NCI-H446 (cell line): ENCODE measurements around the gene MED13L.

Experiments
- DNase-seq, 2 experiments: peaks; one replicate each; lab custom pipeline; 2025; lab: John Stamatoyannopoulos, UW

The MED13L gene

DNA sequence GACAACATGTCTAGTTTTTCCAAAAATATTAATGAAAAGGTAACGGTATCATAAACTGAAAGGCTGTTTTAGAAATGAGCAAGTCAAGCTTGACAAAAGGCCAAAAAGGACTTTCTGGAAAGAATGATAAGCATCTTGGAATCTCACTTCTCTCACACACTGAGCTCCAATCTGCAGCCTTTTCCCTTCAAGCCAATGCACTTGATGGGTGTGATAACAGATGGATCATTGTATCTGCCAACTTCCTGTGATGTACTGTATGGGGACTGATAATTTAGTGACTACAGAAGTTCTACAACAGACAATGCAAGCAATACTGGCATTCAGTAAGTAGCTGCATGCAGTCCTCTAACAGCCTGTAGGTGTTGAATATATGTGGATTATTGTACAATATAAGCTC is 147.1 kb downstream of the MED13L start:
- peak; percentile 69 to 83 for DNase-seq

DNA sequence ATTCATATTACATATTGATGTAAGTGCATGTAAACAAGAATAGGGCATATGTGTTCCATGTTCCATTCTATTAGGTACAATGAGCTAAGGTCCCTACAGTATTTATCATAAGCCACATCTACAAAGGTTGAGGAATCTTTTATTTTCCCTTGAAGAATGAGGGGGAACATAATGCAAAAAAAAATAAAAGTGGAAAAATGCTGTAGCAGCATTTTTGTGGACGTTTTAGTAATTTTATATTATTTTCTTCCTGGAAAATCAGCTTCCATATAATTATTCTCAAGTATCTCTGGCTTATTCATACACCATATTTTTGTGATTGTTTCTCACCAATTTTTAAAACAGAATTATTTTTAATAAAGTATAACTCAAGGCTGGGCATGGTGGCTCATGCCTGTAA is 148.7 kb downstream of the MED13L start:
- no peak for DNase-seq

DNA sequence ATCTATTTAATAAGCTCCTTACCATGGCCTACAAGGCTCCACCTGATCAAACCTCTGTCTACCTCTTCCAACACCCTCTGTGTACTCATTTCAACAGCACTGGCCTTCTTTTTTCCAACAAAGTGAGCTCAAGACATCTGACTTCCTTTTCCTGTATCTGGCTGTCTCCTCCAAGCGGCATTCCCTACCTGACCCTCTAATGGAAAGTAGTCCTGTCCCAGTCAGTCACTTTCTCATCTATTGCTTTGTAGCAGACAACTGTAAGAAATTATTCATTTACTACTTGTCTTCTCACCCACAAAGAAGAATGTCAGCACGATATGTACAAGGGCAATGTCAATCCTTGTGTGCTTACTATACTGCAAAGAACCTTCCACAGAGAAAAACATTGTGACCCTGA is 149.6 kb downstream of the MED13L start:
- DNase-seq = no peak

DNA sequence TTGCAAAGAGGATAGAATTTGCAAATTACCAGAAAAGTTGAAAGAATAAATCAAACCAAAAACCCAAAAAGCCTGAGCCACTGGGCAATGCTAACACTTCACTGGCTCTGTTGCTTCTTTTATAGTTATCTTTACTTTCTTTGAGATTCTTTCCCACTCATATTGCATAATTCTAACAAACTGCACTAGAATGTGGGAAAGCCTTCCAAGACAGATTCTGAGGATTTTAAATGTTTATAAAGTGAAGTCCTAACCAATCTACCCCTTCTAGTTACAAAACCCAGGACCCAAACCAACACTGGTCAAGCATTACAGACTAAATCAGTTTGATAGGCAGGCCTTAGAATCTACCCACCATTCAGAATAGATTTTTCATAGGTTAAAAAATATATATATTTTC is 150.9 kb downstream of the MED13L start:
- DNase-seq = no peak

DNA sequence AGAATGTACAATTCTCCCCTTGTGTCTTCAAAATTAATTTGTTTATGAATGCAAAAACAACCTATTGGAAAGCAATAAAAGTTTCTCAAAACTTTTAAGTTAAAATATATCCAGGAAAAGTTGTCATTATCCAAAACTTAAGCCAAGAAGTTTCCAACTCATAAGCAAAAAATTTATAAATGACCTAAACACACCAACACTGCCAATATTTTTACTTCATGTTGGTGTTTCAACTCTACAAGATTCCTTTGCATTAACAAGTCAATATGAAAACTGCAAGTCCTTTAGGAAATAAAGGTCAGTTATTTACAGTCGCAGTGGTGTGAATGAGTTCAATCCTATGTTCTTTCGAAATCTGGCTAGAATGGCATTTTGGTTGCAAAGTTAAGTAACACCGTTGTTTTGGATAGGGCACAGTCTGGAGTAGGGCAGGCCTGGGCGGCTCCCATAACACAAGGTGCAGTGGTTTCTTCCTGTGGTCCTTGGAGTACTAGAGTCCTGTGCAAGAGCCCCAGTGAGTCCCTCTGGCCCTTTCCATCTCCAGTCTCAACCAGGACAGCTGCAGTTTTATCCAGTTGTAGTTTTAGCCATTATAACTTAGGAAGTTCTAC is 151.4 kb downstream of the MED13L start:
- DNase-seq = no peak

DNA sequence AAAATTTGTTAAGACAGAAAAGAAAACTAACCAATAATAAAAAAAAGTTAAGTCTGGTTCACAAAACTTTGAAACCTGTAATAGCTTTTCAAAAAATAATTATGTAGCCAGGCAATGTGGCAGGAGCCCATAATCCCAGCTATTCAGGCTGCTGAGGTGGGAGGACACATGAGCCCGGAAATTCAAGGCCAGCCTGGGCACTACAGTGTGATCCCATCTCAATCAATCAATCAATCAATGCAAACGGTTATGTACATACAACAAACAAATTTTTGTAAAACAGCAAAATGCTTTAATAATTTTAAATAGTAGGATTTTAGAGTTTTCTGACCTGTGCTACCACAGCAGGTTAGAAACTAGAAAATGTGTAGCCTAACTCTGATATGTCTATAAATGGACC is 152.4 kb downstream of the MED13L start:
- DNase-seq = no peak

DNA sequence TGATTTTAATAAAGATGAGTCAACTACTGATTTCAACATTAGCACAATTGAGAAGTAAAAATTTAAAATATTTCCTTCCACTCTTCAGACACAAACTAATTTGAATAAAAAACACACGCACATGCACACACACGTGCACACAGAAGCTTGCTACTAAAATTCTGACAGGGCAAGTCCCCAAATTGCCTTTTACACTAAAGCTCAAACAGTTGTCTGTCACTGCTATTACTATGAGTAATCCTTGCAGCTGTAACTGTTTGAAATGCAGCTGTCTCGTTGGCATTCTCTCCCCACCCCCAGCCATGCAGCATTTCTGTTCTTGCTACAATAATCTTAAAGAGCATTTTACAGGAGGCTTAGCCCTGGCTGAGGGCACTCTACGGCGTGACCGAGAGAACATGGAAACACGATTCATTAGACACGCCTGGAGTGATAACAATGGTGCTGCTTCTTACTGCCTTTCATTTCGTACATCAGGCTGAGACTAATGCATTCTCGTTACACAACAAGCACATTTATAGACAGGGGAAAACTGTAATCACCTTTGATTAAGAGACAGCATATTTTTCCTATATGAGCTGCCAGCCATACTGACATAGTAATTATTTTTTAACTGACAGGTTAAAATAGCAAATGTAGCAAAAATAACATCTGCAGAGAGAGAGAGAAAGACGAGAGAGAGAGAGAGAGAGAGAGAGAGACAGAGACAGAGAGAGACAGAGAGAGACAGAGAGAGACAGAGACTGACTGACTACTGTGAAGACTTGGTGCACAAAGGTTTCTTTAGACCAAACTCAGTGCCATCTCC is 153.8 kb downstream of the MED13L start:
- peak; percentile 63 to 65 for DNase-seq

DNA sequence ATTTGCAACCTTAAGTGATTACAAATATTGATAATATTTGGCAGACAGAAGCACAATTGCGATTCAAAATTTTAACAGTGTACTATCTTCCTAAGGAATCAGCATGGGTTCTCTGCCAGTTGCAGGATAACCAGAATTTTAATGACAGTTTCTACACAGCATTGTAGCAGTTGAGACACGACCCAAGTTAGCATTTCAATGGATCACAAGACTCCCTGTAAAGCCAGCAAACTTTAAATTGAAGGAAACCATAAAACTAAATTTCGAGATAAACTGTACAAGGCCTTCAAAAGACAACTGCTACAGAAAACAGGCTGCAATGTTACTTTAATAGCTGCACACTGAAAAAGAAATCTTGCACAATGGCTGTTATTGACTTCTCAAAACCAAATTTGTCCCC is 154.9 kb downstream of the MED13L start:
- DNase-seq = no peak

DNA sequence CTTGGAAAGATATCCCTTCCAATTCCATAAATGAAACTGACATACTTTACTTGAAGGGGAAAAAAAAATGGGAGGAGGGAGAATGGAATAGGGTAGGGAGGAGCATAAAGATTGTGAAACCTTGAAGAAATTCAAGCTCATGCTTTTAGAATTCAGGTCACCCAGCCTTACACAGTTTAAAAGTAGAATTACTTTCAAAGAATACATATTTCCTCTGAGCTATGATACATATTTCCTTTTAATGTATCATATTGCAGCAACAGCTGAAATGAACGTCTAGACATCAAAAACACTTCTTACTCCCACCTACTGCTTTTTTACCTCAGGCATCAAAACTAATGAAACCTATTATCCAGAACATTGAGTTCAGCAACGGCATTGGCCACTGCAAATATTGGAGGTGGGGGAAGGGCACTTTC is 156.0 kb downstream of the MED13L start:
- no peak for DNase-seq

DNA sequence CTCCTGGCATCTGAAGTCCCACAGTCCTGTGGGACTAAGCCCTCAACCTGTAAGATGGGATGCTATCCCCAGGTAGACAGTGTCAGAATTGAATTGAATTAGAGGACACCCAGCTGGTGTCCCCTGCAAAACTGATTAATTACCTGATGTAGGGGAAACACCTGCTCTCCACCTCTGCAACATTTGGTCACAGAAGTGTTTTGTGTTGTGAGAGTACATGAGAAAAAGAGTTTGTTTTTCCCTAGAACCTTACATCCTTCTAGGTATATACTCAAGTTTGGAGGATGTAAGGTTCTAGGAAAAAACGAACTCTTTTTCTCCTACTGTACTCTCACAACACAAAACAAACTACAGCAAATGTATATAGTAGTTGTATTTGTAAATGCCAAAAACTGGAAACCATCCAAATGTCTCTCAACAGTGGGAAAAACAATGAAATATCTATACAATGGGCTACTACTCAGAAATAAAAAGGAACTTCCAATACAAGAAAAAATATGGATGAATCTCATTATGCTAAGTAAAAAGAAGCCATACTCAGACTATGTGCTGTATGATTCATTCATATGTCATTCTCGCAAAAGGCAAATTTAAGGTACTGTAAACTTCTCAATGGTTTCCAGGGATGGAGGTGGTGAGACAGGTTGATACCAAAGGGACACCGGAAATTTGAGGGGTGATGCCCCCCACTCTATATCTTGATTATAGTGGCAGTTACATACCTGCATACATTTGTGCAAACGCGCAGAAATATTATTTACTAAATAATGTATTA is 160.7 kb downstream of the MED13L start:
- no peak for DNase-seq

DNA sequence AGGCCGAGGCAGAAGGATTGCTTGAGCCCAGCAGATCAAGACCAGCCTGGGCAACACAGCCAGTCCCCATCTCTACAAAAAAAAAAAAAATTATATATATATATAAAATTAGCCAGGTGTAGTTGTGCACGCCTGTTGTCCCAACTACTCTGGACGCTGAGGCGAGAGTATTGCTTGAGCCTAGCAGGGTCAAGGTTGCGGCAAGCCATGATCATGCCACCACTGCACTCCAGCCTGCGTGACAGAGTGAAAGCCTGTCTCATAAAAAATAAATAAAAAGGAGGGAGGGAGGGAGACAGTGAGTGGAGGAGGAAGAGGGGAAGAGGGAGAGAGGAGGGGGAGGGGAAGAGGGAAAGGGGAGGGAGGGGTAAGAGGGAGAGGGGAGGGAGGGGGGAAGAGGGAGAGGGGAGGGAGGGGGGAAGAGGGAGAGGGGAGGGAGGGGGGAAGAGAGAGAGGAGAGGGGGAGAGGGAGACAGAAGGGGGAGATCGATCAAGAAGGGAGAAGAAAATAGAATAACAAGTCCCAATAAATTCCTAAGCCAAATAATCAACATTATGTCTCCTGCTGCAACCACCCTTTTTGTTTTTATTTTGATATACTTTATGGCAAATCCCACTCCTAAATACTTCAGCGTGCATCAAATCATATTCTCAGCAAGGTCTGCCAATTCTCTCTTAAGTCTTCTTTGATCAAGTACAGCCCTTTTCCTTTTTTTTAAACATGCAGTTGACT is 163.9 kb downstream of the MED13L start:
- no peak for DNase-seq

DNA sequence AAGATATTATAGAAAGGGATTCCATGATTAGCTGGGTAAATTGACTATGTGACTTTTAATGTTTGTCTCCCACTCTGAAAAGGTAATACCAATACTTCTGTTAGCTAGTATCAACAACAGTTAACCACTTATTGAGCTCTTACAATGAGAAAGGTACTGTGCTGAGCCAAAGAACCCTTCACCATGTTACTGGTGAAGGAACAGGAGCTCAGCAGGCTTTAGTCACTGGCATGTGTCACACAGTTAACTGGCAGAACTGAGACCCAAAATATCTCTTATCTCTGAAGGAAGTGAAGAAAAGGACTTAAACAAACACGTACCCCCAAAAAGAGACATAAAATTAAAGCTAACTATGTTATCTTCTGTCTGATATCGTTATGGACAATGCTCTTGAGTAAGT is 170.6 kb downstream of the MED13L start:
- DNase-seq = no peak

DNA sequence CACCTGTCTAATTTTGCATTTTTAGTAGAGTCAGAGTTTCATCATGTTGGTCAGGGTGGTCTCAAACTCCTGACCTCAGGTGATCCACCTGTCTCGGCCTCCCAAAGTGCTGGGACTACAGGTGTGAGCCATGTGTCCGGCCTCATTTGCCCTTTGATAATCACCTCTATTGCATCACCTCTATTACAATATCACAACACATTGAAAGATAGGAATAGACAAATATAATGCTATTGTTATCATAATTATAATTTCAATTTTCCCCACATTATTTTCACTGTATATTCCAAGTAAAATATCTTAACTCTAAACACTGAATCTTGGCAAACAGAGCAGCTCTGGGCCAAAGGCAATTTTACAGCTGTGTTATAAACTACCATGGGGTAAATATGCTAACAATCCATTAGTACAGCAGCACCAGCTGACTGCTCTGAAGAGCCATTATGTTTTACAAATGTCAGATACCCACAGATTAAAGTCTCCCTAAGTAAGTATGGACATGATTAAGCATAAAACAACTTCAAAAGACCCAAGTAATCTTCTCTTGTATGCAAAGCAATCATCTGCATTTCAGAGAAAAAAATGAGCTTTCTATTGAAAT is 173.2 kb downstream of the MED13L start:
- no peak for DNase-seq

DNA sequence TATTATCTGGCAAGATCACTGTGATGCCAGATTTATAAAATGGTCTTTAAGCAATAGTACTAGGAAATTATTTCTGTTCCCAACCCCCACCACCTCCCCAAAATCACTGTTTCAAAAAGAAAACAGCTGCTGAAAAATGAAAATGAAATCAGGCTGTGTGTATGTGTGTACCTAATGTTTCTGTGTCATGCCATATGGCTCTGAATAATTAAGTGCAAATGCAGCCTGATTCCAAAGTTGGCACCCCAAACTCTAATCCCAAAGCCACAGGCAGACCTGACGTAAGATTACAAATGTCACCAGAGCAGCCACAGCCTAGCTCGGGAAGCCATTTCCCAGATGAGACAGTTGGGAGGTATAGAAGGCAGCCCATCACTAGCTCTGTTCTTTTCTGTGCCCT is 175.5 kb downstream of the MED13L start:
- DNase-seq = peak in 1 of 2 experiments; percentile 27

DNA sequence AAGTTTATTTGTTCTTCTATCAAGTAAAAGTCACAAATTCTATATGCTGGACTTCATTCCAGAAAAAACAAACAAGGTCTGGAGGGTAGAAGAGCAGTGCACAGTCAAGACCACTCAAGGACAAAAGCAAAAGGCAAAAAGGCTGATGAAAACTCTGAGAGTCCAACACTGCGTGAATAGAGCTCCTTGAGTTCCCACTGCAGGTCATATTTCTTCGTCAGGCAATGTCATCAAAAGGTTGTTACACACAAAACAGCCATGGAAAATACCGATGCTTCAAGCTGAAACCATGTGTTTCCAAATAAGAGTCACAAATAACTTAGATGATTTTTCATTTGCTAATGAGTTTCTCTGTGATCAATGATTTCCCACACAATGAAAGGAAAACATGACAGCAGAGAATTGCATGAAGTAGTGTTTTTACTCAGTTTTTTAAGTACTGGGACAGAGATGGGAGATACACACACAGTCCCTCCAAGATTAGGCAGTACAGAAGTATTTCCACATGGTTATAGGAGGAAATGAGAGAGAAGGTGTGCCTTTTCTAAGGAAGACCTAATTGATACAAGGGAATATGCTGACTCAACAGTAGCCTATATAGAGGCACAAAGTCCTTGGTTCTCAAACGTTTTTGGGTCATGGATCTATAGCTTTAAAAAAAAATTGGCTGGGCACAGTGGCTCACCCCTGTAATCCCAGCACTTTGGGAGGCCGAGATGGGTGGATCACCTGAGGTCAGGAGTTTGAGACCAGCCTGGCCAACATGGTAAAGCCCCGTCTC is 177.7 kb downstream of the MED13L start:
- no peak for DNase-seq

DNA sequence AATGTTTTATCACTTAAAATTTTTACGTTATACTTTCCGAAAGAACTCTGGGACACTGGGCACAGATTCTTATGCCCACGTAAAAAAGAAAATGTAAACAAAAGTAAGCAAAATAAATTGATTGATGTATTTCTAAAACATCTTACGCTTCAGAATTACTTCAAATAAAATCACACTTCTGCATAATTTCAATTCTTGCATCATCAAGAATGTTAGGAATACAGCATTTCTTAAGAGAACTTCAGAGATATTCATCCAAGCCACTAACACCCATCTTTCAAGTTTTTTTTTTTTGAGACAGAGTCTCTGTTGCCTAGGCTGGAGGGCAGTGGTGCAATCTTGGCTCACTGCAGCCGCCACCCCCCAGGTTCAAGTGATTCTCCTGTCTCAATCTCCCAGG is 180.6 kb downstream of the MED13L start:
- no peak for DNase-seq

DNA sequence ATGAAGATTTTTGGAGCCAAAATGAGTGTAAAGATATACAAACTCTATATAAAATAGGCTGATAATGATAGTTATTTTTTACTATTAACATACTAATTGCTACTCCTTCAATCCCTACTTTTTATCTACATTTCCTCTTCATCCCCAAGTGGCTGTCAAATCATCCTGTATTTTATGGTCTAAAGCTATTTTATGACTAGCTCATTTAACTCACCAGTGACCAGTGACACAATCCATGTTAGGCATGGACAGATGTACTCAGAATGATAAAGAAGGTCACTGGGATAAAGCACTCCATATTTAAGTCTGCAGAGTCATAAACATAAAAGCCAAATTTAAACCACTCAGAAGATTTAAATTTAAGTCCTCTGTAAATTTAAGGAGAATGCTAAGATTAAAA is 183.0 kb downstream of the MED13L start:
- DNase-seq = no peak

DNA sequence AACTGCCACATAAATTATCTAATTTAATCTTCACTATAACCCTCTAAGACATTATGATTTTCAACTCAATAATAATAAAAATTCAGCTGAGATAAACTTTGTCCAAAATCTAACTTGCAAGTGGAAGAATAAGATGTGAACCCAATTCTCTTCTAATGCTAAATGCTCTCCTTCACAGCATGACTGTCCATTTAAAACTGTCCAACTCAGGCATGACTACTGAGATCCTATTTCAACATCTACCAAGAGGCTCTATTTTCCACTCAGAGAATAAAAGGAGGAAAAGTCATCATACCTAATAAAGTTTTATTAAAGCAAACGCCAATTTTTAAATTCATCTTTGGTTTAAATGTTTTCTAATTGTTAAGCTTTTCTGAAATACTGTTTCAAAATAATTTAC is 183.6 kb downstream of the MED13L start:
- no peak for DNase-seq

DNA sequence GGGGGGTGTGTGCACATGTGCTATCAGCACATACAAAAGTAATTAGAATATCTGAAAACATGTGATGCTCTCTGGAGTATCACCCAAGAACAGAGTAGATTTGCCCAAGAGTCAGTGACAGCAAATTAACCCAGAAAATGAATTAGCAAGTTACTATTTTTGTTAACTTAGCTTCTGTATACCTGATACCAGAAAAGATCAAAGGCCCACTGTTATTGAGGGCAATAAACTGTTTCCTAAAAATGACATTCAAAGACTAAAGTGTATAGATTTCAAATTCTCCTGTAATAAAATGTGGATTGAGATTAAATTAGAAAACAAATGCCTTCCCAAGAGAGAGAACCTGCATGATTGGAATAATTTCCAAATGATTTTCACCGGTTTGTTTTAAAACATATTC is 184.7 kb downstream of the MED13L start:
- DNase-seq = no peak

DNA sequence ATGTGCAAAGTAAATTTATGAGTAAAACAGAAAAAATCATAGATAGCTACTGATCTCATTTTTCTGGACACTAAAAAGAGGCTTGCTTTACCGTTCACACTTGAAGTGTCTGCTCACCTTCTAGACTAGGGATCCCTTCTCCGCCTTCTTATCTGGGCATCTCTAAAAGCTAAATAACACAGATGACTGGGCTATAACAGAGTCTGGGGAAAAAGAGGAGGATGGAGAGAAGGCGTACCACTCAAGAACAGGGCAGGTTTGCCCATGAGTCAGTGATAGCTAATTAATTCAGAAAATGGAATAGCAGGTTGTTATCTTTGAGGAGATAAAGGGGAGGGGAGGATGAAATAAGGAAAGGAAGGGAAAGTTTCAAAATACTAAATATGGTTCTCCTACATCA is 185.3 kb downstream of the MED13L start:
- DNase-seq = no peak

DNA sequence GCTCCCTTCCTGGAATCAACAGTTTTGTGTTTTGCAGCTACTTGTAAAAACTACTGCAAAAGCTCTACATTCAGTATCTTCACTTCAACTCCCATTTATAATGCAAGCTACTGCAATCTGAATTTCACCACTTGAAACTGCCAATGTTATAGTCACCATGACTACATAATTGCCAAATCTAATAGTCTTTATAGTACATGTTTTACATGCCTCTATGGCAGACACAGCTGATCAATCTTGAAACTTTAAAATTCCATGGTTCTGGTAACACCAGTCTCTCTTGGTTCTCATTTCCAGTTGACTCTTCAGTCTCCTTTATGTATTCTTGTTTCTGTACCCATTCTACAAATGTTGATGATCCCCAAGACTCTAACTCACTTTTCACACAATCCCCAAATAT is 185.9 kb downstream of the MED13L start:
- DNase-seq = no peak
